GM23338 (cell line): Measurements from ENCODE around the gene ITGA8. TPM values are rescaled to one million over a fixed set of nuclear protein-coding genes. Genes with fewer than 3 reads are reported as not detected.

Experiments
- ATAC-seq: fragments of 200-7000 bp; cut with Tn5 transposase; 3 replicates; pipeline ENCODE4 v1.9.1; 2020
- DNase-seq: peaks from one replicate; pipeline ENCODE4 v3.0.0-alpha.2; 2015; ENCODE audit warnings: low spot score
- H2AFZ ChIP-seq: fragments of 200-600 bp; sonication (generic); 2 replicates; pipeline ENCODE4 v1.8.0; 2016; ENCODE audit warnings: antibody characterized with exemption, mild to moderate bottlenecking, moderate library complexity
- H3F3A ChIP-seq: fragments of 200-600 bp; sonication (generic); replicated peaks from 2 replicates; pipeline ENCODE4 v1.8.0; 2017; ENCODE audit warnings: antibody characterized with exemption, mixed run types, low read depth
- H3K27ac ChIP-seq: fragments of 200-600 bp; sonication (generic); 2 replicates; pipeline ENCODE4 v1.6.1; 2016; ENCODE audit warnings: low read depth
- H3K27me3 ChIP-seq: fragments of 200-600 bp; sonication (generic); 2 replicates; pipeline ENCODE4 v1.8.0; 2016; ENCODE audit warnings: mild to moderate bottlenecking, mixed run types, moderate library complexity; ENCODE audit not compliant: insufficient read depth
- H3K36me3 ChIP-seq: fragments of 200-600 bp; sonication (generic); 2 replicates; pipeline ENCODE4 v1.8.0; 2016; ENCODE audit warnings: mild to moderate bottlenecking; ENCODE audit not compliant: insufficient read depth
- H3K4me1 ChIP-seq: fragments of 200-600 bp; sonication (generic); 2 replicates; pipeline ENCODE4 v1.8.0; 2016; ENCODE audit warnings: mild to moderate bottlenecking, moderate library complexity; ENCODE audit not compliant: insufficient read depth
- H3K4me2 ChIP-seq: fragments of 200-600 bp; sonication (generic); 2 replicates; pipeline ENCODE4 v1.7.1; 2017; ENCODE audit warnings: mixed run types
- H3K4me3 ChIP-seq: fragments of 200-600 bp; sonication (generic); 2 replicates; pipeline ENCODE4 v1.6.1; 2016; ENCODE audit warnings: mixed run types
- H3K79me2 ChIP-seq: fragments of 200-600 bp; sonication (generic); replicated peaks from 2 replicates; pipeline ENCODE4 v1.8.0; 2017; ENCODE audit warnings: mild to moderate bottlenecking; ENCODE audit not compliant: insufficient read depth
- H3K9me2 ChIP-seq: fragments of 200-600 bp; sonication (generic); 2 replicates; pipeline ENCODE4 v1.8.0; 2017; ENCODE audit not compliant: insufficient read depth
- H4K20me1 ChIP-seq: fragments of 200-600 bp; sonication (generic); replicated peaks from 2 replicates; pipeline ENCODE4 v1.8.0; 2017; ENCODE audit warnings: mild to moderate bottlenecking; ENCODE audit not compliant: insufficient read depth
- H3K27ac Mint-ChIP-seq: 2 replicates; pipeline ENCODE4 v1.8.0; 2020; ENCODE audit warnings: inconsistent platforms, mild to moderate bottlenecking, moderate library complexity, mixed read lengths
- H3K27me3 Mint-ChIP-seq: 3 replicates; pipeline ENCODE4 v1.8.0; 2022; ENCODE audit warnings: low read depth, mild to moderate bottlenecking, moderate library complexity, mixed read lengths, inconsistent platforms; ENCODE audit not compliant: insufficient read depth, poor library complexity
- H3K36me3 Mint-ChIP-seq: 3 replicates; pipeline ENCODE4 v1.8.0; 2021; ENCODE audit warnings: low read depth, mild to moderate bottlenecking, inconsistent platforms, moderate library complexity, mixed read lengths
- H3K4me1 Mint-ChIP-seq: 3 replicates; pipeline ENCODE4 v1.8.0; 2020; ENCODE audit warnings: mild to moderate bottlenecking, inconsistent platforms, mixed read lengths
- H3K4me3 Mint-ChIP-seq: 3 replicates; pipeline ENCODE4 v1.8.0; 2021; ENCODE audit warnings: moderate library complexity, mild to moderate bottlenecking, inconsistent platforms, mixed read lengths
- H3K9me3 Mint-ChIP-seq: 3 replicates; pipeline ENCODE4 v1.8.0; 2020; ENCODE audit warnings: moderate library complexity, mild to moderate bottlenecking, inconsistent platforms, mixed read lengths
- CREB1 ChIP-seq: fragments of 250-450 bp; sonication (Bioruptor Pico); IDR thresholded peaks from 2 replicates; pipeline ENCODE4 v1.5.0; 2020; ENCODE audit warnings: low read depth, mild to moderate bottlenecking, moderate library complexity
- EZH2 ChIP-seq: fragments of 200-600 bp; sonication (generic); IDR thresholded peaks from one replicate; pipeline ENCODE4 v1.8.0; 2017; ENCODE audit warnings: antibody characterized with exemption, mild to moderate bottlenecking, low read depth; ENCODE audit not compliant: unreplicated experiment
- EZH2phosphoT487 ChIP-seq: fragments of 200-600 bp; sonication (generic); IDR thresholded peaks from one replicate; pipeline ENCODE4 v1.8.1; 2018; ENCODE audit warnings: antibody characterized with exemption; ENCODE audit not compliant: unreplicated experiment
- NANOG ChIP-seq: IDR thresholded peaks from 2 replicates; pipeline ENCODE4 v1.6.1; 2016; ENCODE audit warnings: antibody characterized with exemption, borderline replicate concordance
- POLR2AphosphoS5 ChIP-seq: IDR thresholded peaks from 2 replicates; pipeline ENCODE4 v1.6.1; 2016; ENCODE audit warnings: antibody characterized with exemption, low read depth
- REST ChIP-seq: IDR thresholded peaks from one replicate; pipeline ENCODE4 v1.6.1; 2018; ENCODE audit warnings: antibody characterized with exemption; ENCODE audit not compliant: unreplicated experiment
- STAT1 ChIP-seq: IDR thresholded peaks from one replicate; pipeline ENCODE4 v1.6.1; 2016; ENCODE audit warnings: antibody characterized with exemption; ENCODE audit not compliant: unreplicated experiment
- ZNF114 ChIP-seq: fragments of 250-450 bp; sonication (Bioruptor Pico); IDR thresholded peaks from 2 replicates; pipeline ENCODE4 v1.5.0; 2020; ENCODE audit warnings: mild to moderate bottlenecking, moderate library complexity
- ZNF331 ChIP-seq: fragments of 250-450 bp; sonication (Bioruptor Pico); IDR thresholded peaks from 2 replicates; pipeline ENCODE4 v1.5.0; 2020; ENCODE audit warnings: low read depth, mild to moderate bottlenecking, moderate library complexity
- ZNF462 ChIP-seq: fragments of 250-450 bp; sonication (Bioruptor Pico); IDR thresholded peaks from 2 replicates; pipeline ENCODE4 v1.5.0; 2020; ENCODE audit warnings: mild to moderate bottlenecking, moderate library complexity
- polyA plus RNA-seq: library from polyadenylated mRNA; unstranded; fragments of >200 nt; fragmentation: Nextera tagmentation; extraction: Ambion mirVana; gene quantifications from 2 replicates; pipeline ENCODE4 v1.2.1, GENCODE V29; 2016
- total RNA-seq: library from RNA; depleted of rRNA; stranded (reverse); fragments of >200 nt; shearing (Covaris generic); gene quantifications from 2 replicates; pipeline ENCODE4 v1.2.3, GENCODE V29; 2014

Gene ITGA8
- total and polyA plus RNA-seq, 2 experiments from 2014 or later: not detected

GRCh38 chr10:15724683-15725082 is 5.0 kb upstream of the ITGA8 start (continued):
- TF ChIP-seq REST (no peak), EZH2 (no peak), STAT1 (no peak)

- no peak for DNase-seq
- no peak overlapping the region for H3K4me3 Mint-ChIP-seq
- no peaks in the 10 kb centered on the region for H3K9me3 Mint-ChIP-seq
- H4K20me1 ChIP-seq: no peaks in the 10 kb centered on the region
- peaks cover 21% of the 10 kb centered on the region for H3K27me3 Mint-ChIP-seq
- peaks cover 24% of the 10 kb centered on the region for H3K27me3 ChIP-seq
- H3K36me3 ChIP-seq: no peaks in the 10 kb centered on the region
- no peaks in the 10 kb centered on the region for H3F3A ChIP-seq
- no peak overlapping the region for H3K4me3 ChIP-seq
- H3K9me2 ChIP-seq: no peaks in the 10 kb centered on the region
- H3K79me2 ChIP-seq: no peaks in the 10 kb centered on the region
- no peak overlapping the region for H3K27ac Mint-ChIP-seq
- H3K4me1 Mint-ChIP-seq: peaks cover 9% of the 10 kb centered on the region; the same call in 2 of the 3 replicates
- H3K36me3 Mint-ChIP-seq: no peaks in the 10 kb centered on the region
- no peak overlapping the region for H2AFZ ChIP-seq
- TF ChIP-seq EZH2phosphoT487 (no peak), POLR2AphosphoS5 (no peak), ZNF114 (CRISPR knock-in tag) (no peak), CREB1 (CRISPR knock-in tag) (no peak), NANOG (no peak), ZNF331 (no peak), ZNF462 (CRISPR knock-in tag) (no peak)
- no peak for ATAC-seq
- no peak overlapping the region for H3K4me2 ChIP-seq
- no peaks in the 10 kb centered on the region for H3K4me1 ChIP-seq
- no peak overlapping the region for H3K27ac ChIP-seq
Measured at GRCh38 chr10:15723803-15724202, 4.1 kb upstream of the ITGA8 start.
